ENCODE data around the gene NFIX.

- TF ChIP-seq, protein P1, sequence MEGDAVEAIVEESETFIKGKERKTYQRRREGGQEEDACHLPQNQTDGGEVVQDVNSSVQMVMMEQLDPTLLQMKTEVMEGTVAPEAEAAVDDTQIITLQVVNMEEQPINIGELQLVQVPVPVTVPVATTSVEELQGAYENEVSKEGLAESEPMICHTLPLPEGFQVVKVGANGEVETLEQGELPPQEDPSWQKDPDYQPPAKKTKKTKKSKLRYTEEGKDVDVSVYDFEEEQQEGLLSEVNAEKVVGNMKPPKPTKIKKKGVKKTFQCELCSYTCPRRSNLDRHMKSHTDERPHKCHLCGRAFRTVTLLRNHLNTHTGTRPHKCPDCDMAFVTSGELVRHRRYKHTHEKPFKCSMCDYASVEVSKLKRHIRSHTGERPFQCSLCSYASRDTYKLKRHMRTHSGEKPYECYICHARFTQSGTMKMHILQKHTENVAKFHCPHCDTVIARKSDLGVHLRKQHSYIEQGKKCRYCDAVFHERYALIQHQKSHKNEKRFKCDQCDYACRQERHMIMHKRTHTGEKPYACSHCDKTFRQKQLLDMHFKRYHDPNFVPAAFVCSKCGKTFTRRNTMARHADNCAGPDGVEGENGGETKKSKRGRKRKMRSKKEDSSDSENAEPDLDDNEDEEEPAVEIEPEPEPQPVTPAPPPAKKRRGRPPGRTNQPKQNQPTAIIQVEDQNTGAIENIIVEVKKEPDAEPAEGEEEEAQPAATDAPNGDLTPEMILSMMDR (IDR thresholded peaks at IDR 0.05; ENCODE audit: insufficient read depth, low read depth, low read length), result no peak
- no peak for TF ChIP-seq EZH2 (IDR thresholded peaks at IDR 0.05; ENCODE audit: insufficient read depth, low read length)
Measured at GRCh38 chr19:12987190-12987589, 8.1 kb upstream of the NFIX start.

Data from astrocyte (in vitro differentiated cells and primary cell).